Activated CD8-positive, alpha-beta memory T cell treated with anti-CD3 and anti-CD28 coated beads for 24 hours (primary cell): ENCODE data around the gene L3MBTL1.
"Not testable (repeated sequence)": the region's sequence is repeated elsewhere in the genome, so short reads cannot be mapped to it uniquely, and the experiment has no call there.

Source experiments
- DNase-seq: peaks from one replicate; pipeline ENCODE4 v3.0.0-alpha.2; 2020

L3MBTL1 gene

GRCh38 chr20:43563429-43563828 lies 55.9 kb downstream of the L3MBTL1 start:
- no peak for DNase-seq

GRCh38 chr20:43563991-43564390 lies 56.5 kb downstream of the L3MBTL1 start:
- DNase-seq, result no peak

- DNase-seq, result no peak
Observed at GRCh38 chr20:43564455-43564854, 57.0 kb downstream of the L3MBTL1 start.

- no peak for DNase-seq
Observed at GRCh38 chr20:43564993-43565757, 57.7 kb downstream of the L3MBTL1 start.

GRCh38 chr20:43565758-43566104 lies 58.2 kb downstream of the L3MBTL1 start:
- DNase-seq, result no peak

- no peak for DNase-seq
Observed at GRCh38 chr20:43567477-43567876, 60.0 kb downstream of the L3MBTL1 start.

- no peak for DNase-seq
Observed at GRCh38 chr20:43568706-43569105, 61.2 kb downstream of the L3MBTL1 start.

GRCh38 chr20:43569282-43569681 lies 61.8 kb downstream of the L3MBTL1 start:
- DNase-seq, result no peak

- no peak for DNase-seq
Observed at GRCh38 chr20:43570496-43570895, 63.0 kb downstream of the L3MBTL1 start.

GRCh38 chr20:43571310-43571709 lies 63.8 kb downstream of the L3MBTL1 start:
- DNase-seq, result no peak

- DNase-seq, result no peak
Observed at GRCh38 chr20:43571771-43572170, 64.3 kb downstream of the L3MBTL1 start.

- DNase-seq, result no peak
Observed at GRCh38 chr20:43572891-43573290, 65.4 kb downstream of the L3MBTL1 start.

- DNase-seq, result no peak
Observed at GRCh38 chr20:43576108-43576507, 68.6 kb downstream of the L3MBTL1 start.

GRCh38 chr20:43579861-43580793 lies 72.6 kb downstream of the L3MBTL1 start:
- no peak for DNase-seq

- no peak for DNase-seq
Observed at GRCh38 chr20:43583133-43583864, 75.8 kb downstream of the L3MBTL1 start.

GRCh38 chr20:43583982-43584432 lies 76.5 kb downstream of the L3MBTL1 start:
- DNase-seq, result no peak

- no peak for DNase-seq
Observed at GRCh38 chr20:43584448-43585136, 77.1 kb downstream of the L3MBTL1 start.

GRCh38 chr20:43586641-43587040 lies 79.1 kb downstream of the L3MBTL1 start:
- no peak for DNase-seq

GRCh38 chr20:43588526-43588925 lies 81.0 kb downstream of the L3MBTL1 start:
- DNase-seq, result not testable (repeated sequence)

- no peak for DNase-seq
Observed at GRCh38 chr20:43590036-43590391, 82.5 kb downstream of the L3MBTL1 start.

- peak; percentile 92 for DNase-seq
Observed at GRCh38 chr20:43590392-43591303, 83.2 kb downstream of the L3MBTL1 start, which contains the start of gene IFT52. TSS of gene IFT52 (plus strand) at chr20:43590937. CDS start at chr20:43594699, 3,762 bp downstream.
